NT2/D1 (cell line): Measurements from ENCODE around the gene NT5DC3.

ENCODE experiments used
- YY1 ChIP-seq: IDR thresholded peaks from 2 replicates; pipeline ENCODE4 v1.6.1; 2011; ENCODE audit not compliant: insufficient read length, insufficient read depth
- ZNF274 ChIP-seq: IDR thresholded peaks from 2 replicates; pipeline ENCODE4 v1.6.1; 2011; ENCODE audit warnings: mild to moderate bottlenecking, low read depth, low read length

DNA sequence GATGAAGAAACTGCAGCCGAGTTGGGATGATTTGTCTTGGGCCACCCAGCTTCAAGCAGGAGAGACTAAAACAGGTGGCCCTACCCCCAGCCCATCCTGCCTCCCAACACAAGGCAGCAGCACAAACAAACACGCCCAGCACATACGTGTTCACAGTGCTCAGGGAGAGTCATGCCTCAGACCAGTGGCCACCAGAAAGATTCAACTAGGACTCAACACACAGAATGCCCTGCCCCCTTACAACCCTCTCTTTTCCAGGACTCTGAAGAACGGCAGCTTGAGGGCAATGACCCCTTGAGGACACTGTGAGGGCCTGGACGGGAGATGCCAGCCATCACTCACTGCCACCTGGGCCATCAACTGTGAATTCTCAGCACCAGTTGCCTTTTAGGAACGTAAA lies 75.0 kb downstream of the NT5DC3 start:
- no peak for TF ChIP-seq ZNF274
- TF ChIP-seq YY1 = no peak
